H9 (cell line): ENCODE data around the gene MTARC2. TPM values are rescaled to one million over a fixed set of nuclear protein-coding genes. Genes with fewer than 3 reads are reported as not detected.

Experiments
- DNase-seq: peaks from one replicate; pipeline ENCODE4 v3.0.0-alpha.2; 2017
- H2AFZ ChIP-seq: one replicate; pipeline ENCODE4 v1.6.1; 2013; ENCODE audit warnings: mild to moderate bottlenecking, low read length, control low read depth, moderate library complexity
- H2AK5ac ChIP-seq: 2 replicates; pipeline ENCODE4 v1.6.1; 2013; ENCODE audit warnings: low read length, control low read depth, mixed read lengths; ENCODE audit not compliant: insufficient read length
- H2BK120ac ChIP-seq: one replicate; pipeline ENCODE4 v1.6.1; 2013; ENCODE audit warnings: low read depth, mild to moderate bottlenecking, low read length, control low read depth, inconsistent platforms; ENCODE audit not compliant: poor library complexity, severe bottlenecking
- H2BK12ac ChIP-seq: 2 replicates; pipeline ENCODE4 v1.6.1; 2013; ENCODE audit warnings: low read length, control low read depth, mixed read lengths, low read depth; ENCODE audit not compliant: insufficient read length
- H2BK15ac ChIP-seq: 2 replicates; pipeline ENCODE4 v1.6.1; 2013; ENCODE audit warnings: low read depth, low read length, control low read depth
- H2BK20ac ChIP-seq: one replicate; pipeline ENCODE4 v1.6.1; 2013; ENCODE audit warnings: low read depth, mild to moderate bottlenecking, low read length, control low read depth, inconsistent platforms; ENCODE audit not compliant: poor library complexity, severe bottlenecking
- H2BK5ac ChIP-seq: 2 replicates; pipeline ENCODE4 v1.6.1; 2013; ENCODE audit warnings: low read length, control low read depth, mixed read lengths; ENCODE audit not compliant: insufficient read length
- H3K14ac ChIP-seq: 2 replicates; pipeline ENCODE4 v1.6.1; 2013; ENCODE audit warnings: low read length, control low read depth; ENCODE audit not compliant: insufficient read depth
- H3K18ac ChIP-seq: 2 replicates; pipeline ENCODE4 v1.6.1; 2013; ENCODE audit warnings: low read depth, mild to moderate bottlenecking, mixed read lengths, low read length, control low read depth; ENCODE audit not compliant: insufficient read length
- H3K23ac ChIP-seq: 2 replicates; pipeline ENCODE4 v1.6.1; 2013; ENCODE audit warnings: low read length, control low read depth, mixed read lengths, low read depth; ENCODE audit not compliant: insufficient read length
- H3K23me2 ChIP-seq: 2 replicates; pipeline ENCODE4 v1.6.1; 2013; ENCODE audit warnings: low read depth, mild to moderate bottlenecking, mixed read lengths, low read length, control low read depth; ENCODE audit not compliant: insufficient read length, poor library complexity, severe bottlenecking
- H3K27ac ChIP-seq: 2 replicates; pipeline ENCODE4 v1.5.1; 2013; ENCODE audit warnings: low read length, control low read depth, mixed read lengths, low read depth; ENCODE audit not compliant: insufficient read length
- H3K27me3 ChIP-seq: 2 replicates; pipeline ENCODE4 v1.6.1; 2013; ENCODE audit warnings: low read length, control low read depth, inconsistent platforms; ENCODE audit not compliant: insufficient read depth
- H3K4ac ChIP-seq: 2 replicates; pipeline ENCODE4 v1.6.1; 2013; ENCODE audit warnings: low read depth, mild to moderate bottlenecking, control low read depth, inconsistent platforms, low read length, moderate library complexity
- H3K4me1 ChIP-seq: 2 replicates; pipeline ENCODE4 v1.6.1; 2013; ENCODE audit warnings: low read length, control low read depth, inconsistent platforms; ENCODE audit not compliant: insufficient read depth
- H3K4me2 ChIP-seq: 2 replicates; pipeline ENCODE4 v1.6.1; 2013; ENCODE audit warnings: low read length, control low read depth, mixed read lengths; ENCODE audit not compliant: insufficient read length, insufficient read depth
- H3K56ac ChIP-seq: 2 replicates; pipeline ENCODE4 v1.6.1; 2013; ENCODE audit warnings: low read depth, mild to moderate bottlenecking, mixed read lengths, low read length, control low read depth; ENCODE audit not compliant: insufficient read length
- H3K79me1 ChIP-seq: 2 replicates; pipeline ENCODE4 v1.6.1; 2013; ENCODE audit warnings: low read depth, mild to moderate bottlenecking, moderate library complexity, low read length, control low read depth, inconsistent platforms; ENCODE audit not compliant: insufficient read depth, poor library complexity, severe bottlenecking
- H3K79me2 ChIP-seq: 2 replicates; pipeline ENCODE4 v1.6.1; 2013; ENCODE audit warnings: low read length, control low read depth, inconsistent platforms; ENCODE audit not compliant: insufficient read depth
- H3K9ac ChIP-seq: 2 replicates; pipeline ENCODE4 v1.6.1; 2013; ENCODE audit warnings: low read length, control low read depth, mixed read lengths; ENCODE audit not compliant: insufficient read length; ENCODE audit errors: extremely low read depth
- H3K9me3 ChIP-seq: one replicate; pipeline ENCODE4 v1.6.1; 2013; ENCODE audit warnings: low read depth, low read length, inconsistent platforms; ENCODE audit not compliant: control insufficient read depth
- H3T11ph ChIP-seq: one replicate; pipeline ENCODE4 v1.6.1; 2013; ENCODE audit warnings: mild to moderate bottlenecking, low read length, control low read depth, inconsistent platforms
- H4K20me1 ChIP-seq: one replicate; pipeline ENCODE4 v1.6.1; 2013; ENCODE audit not compliant: control insufficient read depth, insufficient read length, insufficient read depth
- H4K5ac ChIP-seq: 2 replicates; pipeline ENCODE4 v1.6.1; 2013; ENCODE audit warnings: low read depth, mild to moderate bottlenecking, mixed read lengths, low read length, control low read depth; ENCODE audit not compliant: insufficient read length
- H4K8ac ChIP-seq: replicated peaks from 2 replicates; pipeline ENCODE4 v1.6.1; 2013; ENCODE audit warnings: low read length, control low read depth, mixed read lengths, low read depth; ENCODE audit not compliant: insufficient read length
- H4K91ac ChIP-seq: 2 replicates; pipeline ENCODE4 v1.6.1; 2013; ENCODE audit warnings: low read depth, mild to moderate bottlenecking, moderate library complexity, mixed read lengths, low read length, control low read depth; ENCODE audit not compliant: insufficient read length
- H3K27ac Mint-ChIP-seq, 3 experiments: 2 replicates in 2 of 3; 3 replicates in 1 of 3; pipeline ENCODE4 v1.8.0; 2020 to 2021; ENCODE audit warnings: mixed read lengths in 3 of 3, mild to moderate bottlenecking in 1 of 3, moderate library complexity in 1 of 3
- H3K27me3 Mint-ChIP-seq: 2 replicates; pipeline ENCODE4 v1.8.0; 2021; ENCODE audit warnings: low read depth, mild to moderate bottlenecking, moderate library complexity, mixed read lengths
- H3K36me3 Mint-ChIP-seq, 3 experiments: 2 replicates in 2 of 3; 3 replicates in 1 of 3; pipeline ENCODE4 v1.8.0; 2020 to 2021; ENCODE audit warnings: low read depth in 3 of 3, mixed read lengths in 3 of 3; ENCODE audit not compliant: insufficient read depth in 1 of 3
- H3K4me1 Mint-ChIP-seq, 2 experiments: 2 replicates each; pipeline ENCODE4 v1.8.0; 2020; ENCODE audit warnings: mixed read lengths in 2 of 2
- H3K4me3 Mint-ChIP-seq, 2 experiments: 2 replicates in 1 of 2; 3 replicates in 1 of 2; pipeline ENCODE4 v1.8.0; 2020 to 2021; ENCODE audit warnings: mild to moderate bottlenecking in 2 of 2, mixed read lengths in 2 of 2, moderate library complexity in 1 of 2
- H3K9me3 Mint-ChIP-seq, 2 experiments: 2 replicates in 1 of 2; 3 replicates in 1 of 2; pipeline ENCODE4 v1.8.0; 2020; ENCODE audit warnings: mild to moderate bottlenecking in 2 of 2, mixed read lengths in 2 of 2, moderate library complexity in 1 of 2
- CTCF ChIP-seq: fragments of 200-600 bp; sonication (generic); conservative IDR thresholded peaks from 3 replicates; pipeline ENCODE4 v1.8.0; 2021; ENCODE audit warnings: antibody characterized with exemption, mild to moderate bottlenecking
- WGBS: extraction: QIAGEN DNeasy Blood & Tissue Kit; methylation state at CpG from one replicate; pipeline ENCODE4 v1.1.7; 2013; ENCODE audit warnings: missing lambda C conversion rate, low lambda C conversion rate, mixed read lengths; ENCODE audit not compliant: insufficient read length; ENCODE audit errors: extremely low coverage; 5-methylcytosine and 5-hydroxymethylcytosine counted together
- total RNA-seq: library from RNA; stranded (reverse); gene quantifications from 2 replicates; pipeline ENCODE4 v1.2.1, GENCODE V29; 2021

MTARC2 gene
- total RNA-seq, 1 experiment from 2014 or later, result 7.7 TPM

DNA sequence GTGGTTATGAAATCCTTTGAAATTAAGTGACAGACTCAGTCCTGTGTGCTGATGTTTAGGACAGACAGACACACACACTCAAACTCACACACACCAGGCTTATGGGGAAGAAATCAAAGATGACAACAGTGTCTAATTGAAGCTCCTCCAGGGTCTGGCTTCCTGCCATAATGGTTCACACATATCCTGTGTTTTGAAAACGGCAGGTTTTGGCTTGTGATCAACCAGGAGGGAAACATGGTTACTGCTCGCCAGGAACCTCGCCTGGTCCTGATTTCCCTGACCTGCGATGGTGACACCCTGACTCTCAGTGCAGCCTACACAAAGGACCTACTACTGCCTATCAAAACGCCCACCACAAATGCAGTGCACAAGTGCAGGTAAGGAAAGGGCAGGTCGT, 43.2 kb downstream of the MTARC2 start:
- no peaks in the 10 kb centered on the region for H3K9me3 Mint-ChIP-seq
- H2AFZ ChIP-seq, result no peak overlapping the region

More for the DNA sequence above, 43.2 kb downstream of the MTARC2 start:
- Histone ChIP-seq H3K9ac (no peak overlapping the region), H3K27ac (no peak overlapping the region), H3K4me2 (no peak overlapping the region), H3K79me1 (peaks cover 2% of the 10 kb centered on the region), H3K23me2 (peaks cover 8% of the 10 kb centered on the region), H3K79me2 (no peaks in the 10 kb centered on the region), H3T11ph (no peak overlapping the region), H2BK20ac (no peak overlapping the region), H3K27me3 (no peaks in the 10 kb centered on the region), H4K8ac (no peak overlapping the region), H4K91ac (no peak overlapping the region), H3K56ac (no peak overlapping the region), H2AK5ac (no peak overlapping the region), H4K5ac (no peak overlapping the region), H4K20me1 (no peaks in the 10 kb centered on the region), H3K4ac (no peak overlapping the region), H3K18ac (no peak overlapping the region), H3K23ac (no peak overlapping the region), H2BK12ac (no peak overlapping the region), H2BK5ac (no peak overlapping the region), H2BK15ac (no peak overlapping the region), H3K14ac (no peak overlapping the region), H2BK120ac (no peak overlapping the region), H3K9me3 (no peaks in the 10 kb centered on the region), H3K4me1 (no peaks in the 10 kb centered on the region)
- Mint-ChIP-seq H3K27ac (no peak overlapping the region), H3K27me3 (no peaks in the 10 kb centered on the region), H3K36me3 (peaks cover 1 to 18% (median 11%) of the 10 kb centered on the region in 3 experiments), H3K4me1 (peaks cover 7 to 11% of the 10 kb centered on the region in 2 experiments; a peak in 3 of 4 replicates), H3K4me3 (no peak overlapping the region)
- DNase-seq, result no peak
- whole genome bisulfite sequencing, result no CpG with 5 or more reads among the region's 6 CpGs
- no peak for TF ChIP-seq CTCF
